Parathyroid adenoma (tissue), 2 donors: ENCODE measurements around the gene ATG12.

Source experiments
- H2AFZ ChIP-seq: fragments of 300-600 bp; sonication (generic); one replicate; pipeline ENCODE4 v1.7.0; 2017; ENCODE audit warnings: antibody characterized with exemption, mild to moderate bottlenecking
- H3K27ac ChIP-seq: fragments of 300-600 bp; sonication (generic); one replicate; pipeline ENCODE4 v1.7.0; 2017
- H3K27me3 ChIP-seq: fragments of 300-600 bp; sonication (generic); one replicate; pipeline ENCODE4 v1.7.0; 2017; ENCODE audit warnings: low read length; ENCODE audit not compliant: control insufficient read depth, insufficient read depth
- H3K36me3 ChIP-seq: fragments of 300-600 bp; sonication (generic); one replicate; pipeline ENCODE4 v1.7.0; 2017; ENCODE audit warnings: low read length; ENCODE audit not compliant: control insufficient read depth, insufficient read depth
- H3K4me1 ChIP-seq: fragments of 300-600 bp; sonication (generic); one replicate; pipeline ENCODE4 v1.7.0; 2017; ENCODE audit warnings: control low read depth
- H3K4me2 ChIP-seq: fragments of 300-600 bp; sonication (generic); one replicate; pipeline ENCODE4 v1.7.0; 2017; ENCODE audit warnings: low read length
- H3K4me3 ChIP-seq: fragments of 300-600 bp; sonication (generic); one replicate; pipeline ENCODE4 v1.7.0; 2017; ENCODE audit warnings: low read depth, low read length
- H3K79me2 ChIP-seq: fragments of 300-600 bp; sonication (generic); one replicate; pipeline ENCODE4 v1.7.0; 2017; ENCODE audit warnings: control low read depth
- H3K9ac ChIP-seq: fragments of 300-600 bp; sonication (generic); one replicate; pipeline ENCODE4 v1.7.0; 2017; ENCODE audit warnings: mild to moderate bottlenecking
- H3K9me3 ChIP-seq: fragments of 300-600 bp; sonication (generic); one replicate; pipeline ENCODE4 v1.7.0; 2017; ENCODE audit warnings: low read length; ENCODE audit not compliant: control insufficient read depth
- CTCF ChIP-seq: fragments of 300-600 bp; sonication (generic); IDR thresholded peaks from one replicate; pipeline ENCODE4 v1.7.0; 2017; ENCODE audit warnings: antibody characterized with exemption, mild to moderate bottlenecking
- donor health status: primary hyperparathyroidism.

ATG12 gene

GRCh38 chr5:115850744-115851416 is 9.5 kb upstream of the ATG12 start:
- H3K4me1 ChIP-seq, result peaks cover 6% of the 10 kb centered on the region
- H3K79me2 ChIP-seq, result peaks cover 30% of the 10 kb centered on the region
- TF ChIP-seq CTCF, result no peak
- no peaks in the 10 kb centered on the region for H3K36me3 ChIP-seq
- H3K9ac ChIP-seq, result no peak overlapping the region
- no peak overlapping the region for H2AFZ ChIP-seq
- H3K27me3 ChIP-seq, result no peaks in the 10 kb centered on the region
- no peaks in the 10 kb centered on the region for H3K9me3 ChIP-seq
- no peak overlapping the region for H3K4me3 ChIP-seq
- H3K4me2 ChIP-seq, result no peak overlapping the region
- no peak overlapping the region for H3K27ac ChIP-seq

GRCh38 chr5:115849258-115849798 is 8.0 kb upstream of the ATG12 start:
- peaks cover 6% of the 10 kb centered on the region for H3K4me1 ChIP-seq

GRCh38 chr5:115847290-115847689 is 5.9 kb upstream of the ATG12 start:
- H3K9me3 ChIP-seq, result no peaks in the 10 kb centered on the region
- H3K27ac ChIP-seq, result no peak overlapping the region
- H3K27me3 ChIP-seq, result no peaks in the 10 kb centered on the region
- peaks cover 6% of the 10 kb centered on the region for H3K4me1 ChIP-seq
- TF ChIP-seq CTCF, result no peak
- no peak overlapping the region for H3K4me2 ChIP-seq
- no peaks in the 10 kb centered on the region for H3K36me3 ChIP-seq
- H3K79me2 ChIP-seq, result peaks cover 27% of the 10 kb centered on the region
- no peak overlapping the region for H3K9ac ChIP-seq
- no peak overlapping the region for H3K4me3 ChIP-seq
- no peak overlapping the region for H2AFZ ChIP-seq

More at GRCh38 chr5:115849258-115849798, 8.0 kb upstream of the ATG12 start:
- no peaks in the 10 kb centered on the region for H3K36me3 ChIP-seq
- peaks cover 34% of the 10 kb centered on the region for H3K79me2 ChIP-seq
- no peak overlapping the region for H3K9ac ChIP-seq
- no peak overlapping the region for H3K27ac ChIP-seq
- no peak overlapping the region for H2AFZ ChIP-seq
- no peak for TF ChIP-seq CTCF
- H3K4me2 ChIP-seq, result no peak overlapping the region
- no peaks in the 10 kb centered on the region for H3K9me3 ChIP-seq
- no peaks in the 10 kb centered on the region for H3K27me3 ChIP-seq
- no peak overlapping the region for H3K4me3 ChIP-seq

GRCh38 chr5:115844321-115844817 is 3.0 kb upstream of the ATG12 start:
- no peak for TF ChIP-seq CTCF
- Histone ChIP-seq H3K79me2 (peaks cover 26% of the 10 kb centered on the region), H3K27me3 (no peaks in the 10 kb centered on the region), H3K4me3 (no peak overlapping the region), H2AFZ (no peak overlapping the region), H3K4me2 (no peak overlapping the region), H3K27ac (no peak overlapping the region), H3K4me1 (no peaks in the 10 kb centered on the region), H3K9ac (no peak overlapping the region), H3K9me3 (no peaks in the 10 kb centered on the region), H3K36me3 (no peaks in the 10 kb centered on the region)
